HG02970 (cell line): ENCODE measurements around the gene OR2T6.
A peak's percentile ranks its signal among the peaks of the same experiment; 100 is the strongest.
"Not testable (repeated sequence)": the region's sequence is repeated elsewhere in the genome, so short reads cannot be mapped to it uniquely, and the experiment has no call there.

ENCODE experiments used
- ATAC-seq: cut with Tn5 transposase; IDR thresholded peaks from one replicate; pipeline ENCODE4 v1.9.1; 2021; ENCODE audit warnings: mild to moderate bottlenecking, moderate library complexity, moderate number of reproducible peaks; ENCODE audit not compliant: unreplicated experiment, low FRiP score

The OR2T6 gene

GRCh38 chr1:248432201-248432600 lies 56.7 kb downstream of the OR2T6 start:
- ATAC-seq = not testable (repeated sequence)

GRCh38 chr1:248433811-248434415 lies 58.4 kb downstream of the OR2T6 start:
- not testable (repeated sequence) for ATAC-seq

GRCh38 chr1:248434913-248435312 lies 59.4 kb downstream of the OR2T6 start:
- ATAC-seq = peak; percentile 44

- ATAC-seq = not testable (repeated sequence)
These were observed 60.8 kb downstream of the OR2T6 start for GRCh38 chr1:248436303-248436702.

GRCh38 chr1:248438668-248439067 lies 63.1 kb downstream of the OR2T6 start:
- ATAC-seq = not testable (repeated sequence)

- not testable (repeated sequence) for ATAC-seq
These were observed 63.7 kb downstream of the OR2T6 start for GRCh38 chr1:248439283-248439682.
